ENCODE data around the gene KIF4A.

Gene KIF4A

DNA sequence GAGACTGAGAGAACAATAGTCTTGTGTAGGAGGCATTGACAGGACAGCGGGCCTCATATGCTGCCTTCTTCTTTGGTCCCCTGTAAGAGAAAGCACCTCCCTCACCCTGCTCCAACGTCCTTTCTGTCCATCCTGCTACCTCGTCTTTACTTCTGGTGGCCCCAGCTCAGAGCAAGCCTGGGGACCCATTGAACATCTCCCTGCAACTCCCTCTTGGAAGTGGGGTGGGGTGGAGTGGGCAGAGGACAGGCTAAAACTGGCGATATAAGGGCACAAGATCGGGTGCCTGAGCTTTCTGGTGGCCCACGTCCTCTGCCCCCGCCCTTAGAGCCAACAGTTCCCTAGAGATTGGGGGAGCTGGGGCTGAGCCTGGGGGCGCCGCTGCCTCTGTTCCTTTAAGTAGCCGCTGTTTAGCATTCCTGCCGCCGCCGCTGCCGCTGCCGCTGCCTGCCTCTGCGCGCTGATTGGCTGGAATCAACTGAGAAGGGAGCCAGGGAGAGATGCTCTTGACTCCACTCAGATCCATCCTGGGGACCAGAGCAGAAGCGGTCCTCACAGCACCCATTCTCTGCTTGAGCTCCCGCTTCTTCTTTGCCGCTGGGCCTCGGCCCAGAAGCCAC is 154.5 kb downstream of the KIF4A start, which contains the start of gene DLG3:
Gene DLG3 (plus strand): TSS at position 510 of the 620 bp plus-strand sequence. CDS start 367 bp downstream, outside the sequence.
- no peak for DNase-seq (ENCODE audit: low read depth)

DNA sequence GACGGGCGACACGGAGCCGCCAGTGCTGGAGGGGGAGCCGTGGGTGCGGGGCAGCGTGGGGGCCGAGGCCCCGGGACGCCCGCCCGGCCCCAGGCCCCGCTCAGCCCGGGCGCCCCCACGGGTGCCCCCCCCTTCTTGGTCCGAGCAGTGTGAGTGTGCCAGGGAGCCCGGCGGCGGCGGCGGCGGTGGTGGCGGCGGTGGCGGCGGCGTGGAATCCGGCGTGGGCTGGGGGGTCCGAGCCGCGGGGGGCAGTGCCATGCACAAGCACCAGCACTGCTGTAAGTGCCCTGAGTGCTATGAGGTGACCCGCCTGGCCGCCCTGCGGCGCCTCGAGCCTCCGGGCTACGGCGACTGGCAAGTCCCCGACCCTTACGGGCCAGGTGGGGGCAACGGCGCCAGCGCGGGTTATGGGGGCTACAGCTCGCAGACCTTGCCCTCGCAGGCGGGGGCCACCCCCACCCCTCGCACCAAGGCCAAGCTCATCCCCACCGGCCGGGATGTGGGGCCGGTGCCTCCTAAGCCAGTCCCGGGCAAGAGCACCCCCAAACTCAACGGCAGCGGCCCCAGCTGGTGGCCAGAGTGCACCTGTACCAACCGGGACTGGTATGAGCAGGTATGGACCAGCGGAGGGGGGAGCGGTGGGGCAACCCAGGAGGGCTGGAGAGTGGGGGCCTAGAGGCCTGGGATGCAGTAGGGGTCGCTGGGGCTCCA is 155.2 kb downstream of the KIF4A start:
- DNase-seq (ENCODE audit: low read depth), result no peak

DNA sequence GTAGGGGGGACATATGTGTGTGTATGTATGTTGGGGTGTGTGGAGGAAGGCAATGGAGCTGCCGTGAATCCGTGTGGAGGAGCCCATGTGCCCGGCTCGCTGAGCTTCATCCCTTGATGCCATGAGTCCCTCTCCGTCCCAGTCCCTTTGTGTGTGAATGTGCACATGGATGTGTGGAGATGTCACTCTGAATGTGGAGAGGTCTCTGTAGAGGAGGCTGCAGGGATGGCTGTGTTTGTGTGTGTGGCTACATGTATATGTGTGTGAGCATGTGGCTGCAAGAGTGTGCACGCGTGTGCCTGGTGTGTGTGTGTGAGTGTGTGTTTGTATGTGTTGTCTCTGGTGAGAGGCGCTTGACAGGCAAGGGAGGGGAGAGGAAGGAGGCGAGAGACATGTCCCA is 156.0 kb downstream of the KIF4A start:
- no peak for DNase-seq (ENCODE audit: low read depth)

DNA sequence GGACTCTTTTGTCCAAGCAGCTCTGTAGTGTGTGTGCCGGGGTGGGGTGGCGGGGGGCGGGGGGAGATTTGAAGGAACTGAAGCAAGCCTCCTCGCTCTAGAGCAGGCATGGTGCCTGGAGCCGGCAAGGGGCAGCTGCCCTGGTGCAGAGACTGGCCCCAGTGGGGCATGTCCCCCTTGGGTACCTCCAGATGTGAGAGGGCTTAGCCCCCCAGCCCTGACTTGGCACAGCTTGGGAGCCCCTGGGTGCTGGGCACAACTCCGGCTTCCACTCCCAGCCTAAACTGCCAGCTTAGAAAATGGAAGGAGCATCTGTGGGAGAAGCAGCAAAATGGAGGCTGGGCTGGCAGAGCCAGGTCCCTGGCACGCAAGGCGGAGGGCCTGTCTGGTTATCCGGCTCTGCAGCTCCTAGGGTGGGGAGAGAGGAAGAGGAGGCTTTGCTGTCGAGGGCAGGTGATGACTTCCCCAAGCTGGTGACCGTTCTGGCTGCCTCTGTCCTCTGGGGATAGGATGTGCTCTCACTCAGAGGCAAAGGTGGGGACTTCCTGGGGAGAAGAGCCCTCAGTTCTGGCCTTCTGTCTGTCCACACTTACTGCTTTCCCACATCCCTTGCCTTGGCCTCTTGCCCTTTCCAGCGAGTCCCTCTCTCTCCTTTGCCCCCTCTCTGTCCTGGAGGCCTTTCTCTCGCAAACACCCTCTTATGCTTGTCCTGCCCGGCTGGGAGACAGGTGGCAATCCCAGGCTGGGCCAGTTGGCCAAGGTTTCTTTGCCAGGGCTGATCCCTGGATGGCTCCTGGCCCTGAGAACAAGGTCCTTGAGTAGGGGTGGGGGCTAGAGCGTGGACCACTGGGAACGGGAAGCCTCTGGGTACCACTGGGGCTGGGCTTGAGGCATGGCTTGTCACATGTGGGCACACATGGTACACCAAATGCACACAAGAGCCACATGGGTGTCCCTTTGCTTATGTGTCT is 156.8 kb downstream of the KIF4A start:
- no peak for DNase-seq (ENCODE audit: low read depth)

DNA sequence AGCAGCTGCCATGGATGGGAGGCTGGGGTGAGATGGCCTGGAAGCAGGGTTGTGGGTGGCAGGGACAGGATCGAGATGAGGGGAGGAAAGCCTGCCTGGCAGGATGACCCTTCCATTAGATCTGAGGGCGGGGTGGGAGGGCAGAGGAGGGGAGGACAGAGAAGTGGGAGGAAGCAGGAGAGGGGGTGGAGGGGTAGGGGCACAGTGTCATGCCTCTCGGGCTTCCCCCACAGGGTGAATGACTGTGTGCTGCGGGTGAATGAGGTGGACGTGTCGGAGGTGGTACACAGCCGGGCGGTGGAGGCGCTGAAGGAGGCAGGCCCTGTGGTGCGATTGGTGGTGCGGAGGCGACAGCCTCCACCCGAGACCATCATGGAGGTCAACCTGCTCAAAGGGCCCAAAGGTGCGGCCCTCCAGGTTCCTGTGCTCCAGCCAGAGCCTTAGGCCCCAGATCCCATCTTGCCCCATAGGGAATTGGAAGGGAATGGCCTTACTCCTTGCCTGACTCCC is 159.6 kb downstream of the KIF4A start:
- DNase-seq (ENCODE audit: low read depth), result no peak

DNA sequence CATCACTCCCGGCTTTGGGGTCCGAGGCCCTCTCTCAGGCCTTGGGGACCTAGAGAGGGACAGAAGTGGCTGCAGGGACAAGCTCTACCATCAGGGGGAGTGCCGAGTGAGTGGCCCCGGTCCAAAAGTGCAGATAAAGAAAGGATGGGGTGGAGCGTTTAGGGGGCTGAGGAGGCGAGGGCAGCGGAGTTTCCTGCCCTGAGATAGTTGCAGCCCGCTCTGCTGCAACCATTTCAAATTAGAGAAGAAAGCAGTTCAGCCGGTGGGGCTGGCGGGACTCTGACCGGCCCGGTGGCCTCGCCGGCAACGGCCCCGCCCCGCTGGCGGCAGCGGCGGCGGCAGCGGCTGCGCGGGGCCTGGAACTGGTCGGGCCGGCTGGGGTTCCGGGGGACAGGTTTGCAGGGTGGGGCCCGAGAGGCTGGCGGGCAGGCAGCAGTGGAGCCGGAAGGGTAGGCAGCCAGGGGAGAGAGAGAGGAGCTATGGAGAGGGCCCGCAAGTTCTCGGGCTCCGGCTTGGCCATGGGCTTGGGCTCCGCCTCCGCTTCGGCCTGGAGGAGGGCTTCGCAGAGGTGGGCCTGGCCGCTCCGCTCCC is 162.3 kb downstream of the KIF4A start:
- DNase-seq (ENCODE audit: low read depth), result no peak

DNA sequence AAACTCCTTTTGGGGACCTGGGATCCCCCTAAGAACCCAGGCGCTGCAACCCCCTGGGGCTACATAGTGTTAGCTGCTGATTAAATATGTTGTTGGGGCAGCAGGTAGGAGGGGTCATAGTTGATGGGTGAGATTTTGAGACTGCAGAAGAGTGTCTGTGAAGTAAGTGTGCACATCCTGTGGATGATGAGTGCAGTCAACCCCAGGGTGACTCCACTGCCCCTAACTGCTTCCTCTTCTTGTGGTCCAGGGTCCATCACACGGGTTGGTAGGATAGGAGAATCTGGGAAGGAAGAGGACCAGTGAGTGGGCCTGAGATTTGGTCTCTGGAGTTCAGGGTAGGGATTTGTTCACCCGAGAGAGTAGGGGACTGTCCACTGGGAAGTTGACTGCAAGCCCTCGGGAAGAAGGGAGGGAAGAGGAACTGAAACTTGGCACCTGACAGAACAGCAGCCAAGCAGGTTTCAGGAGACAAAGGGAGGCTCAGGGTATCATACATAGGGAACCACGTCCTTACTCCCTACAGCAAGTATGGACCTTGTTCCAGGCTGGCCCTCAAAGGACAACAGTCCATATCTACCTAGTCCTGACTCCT is 163.2 kb downstream of the KIF4A start:
- no peak for DNase-seq (ENCODE audit: low read depth)

DNA sequence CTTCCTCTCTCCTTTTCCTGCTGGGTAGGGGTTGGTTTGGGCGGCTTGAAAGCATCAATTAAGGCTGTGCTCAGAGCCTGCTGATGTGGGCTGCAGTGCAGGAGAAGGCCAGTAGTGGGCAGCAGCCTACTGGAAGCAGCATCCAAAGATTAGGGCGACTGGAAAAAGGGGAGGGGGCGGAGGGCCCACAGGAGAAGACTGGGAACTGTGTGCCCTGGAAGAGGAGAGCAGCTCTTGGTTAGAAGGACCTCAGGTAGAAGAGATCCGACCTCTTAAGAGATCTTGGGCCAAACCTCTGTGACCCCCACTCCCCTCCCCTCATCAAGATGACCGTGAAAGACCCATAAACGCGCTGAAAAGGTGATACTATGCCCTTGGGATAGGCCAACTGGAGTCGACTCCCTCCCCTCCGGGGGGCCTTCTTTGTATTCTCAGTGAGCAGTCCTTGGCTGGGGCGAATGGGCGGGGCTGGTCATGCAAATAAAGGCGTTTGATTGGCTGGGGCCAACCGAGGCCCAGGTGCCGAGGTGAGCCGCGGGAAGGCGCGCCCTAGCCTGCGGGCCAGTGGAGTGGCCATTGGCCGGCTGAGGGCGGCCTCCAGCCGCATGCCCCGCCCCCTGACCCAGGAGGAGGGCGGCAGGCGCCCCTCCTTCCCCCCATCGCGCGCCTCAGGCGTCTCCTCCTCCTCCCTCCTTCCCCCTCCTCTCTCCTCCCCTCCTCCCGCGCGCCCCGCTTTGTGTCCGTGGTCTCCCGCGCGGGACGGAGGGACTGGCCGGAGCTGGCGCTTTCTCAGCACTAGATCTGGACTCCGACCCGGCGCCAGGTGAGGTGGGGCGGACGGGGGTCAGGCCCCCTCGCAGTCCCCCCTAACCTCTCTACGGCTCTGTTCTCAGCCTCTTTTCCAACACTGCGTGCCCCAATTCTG is 164.8 kb downstream of the KIF4A start:
- DNase-seq (ENCODE audit: low read depth), result no peak

DNA sequence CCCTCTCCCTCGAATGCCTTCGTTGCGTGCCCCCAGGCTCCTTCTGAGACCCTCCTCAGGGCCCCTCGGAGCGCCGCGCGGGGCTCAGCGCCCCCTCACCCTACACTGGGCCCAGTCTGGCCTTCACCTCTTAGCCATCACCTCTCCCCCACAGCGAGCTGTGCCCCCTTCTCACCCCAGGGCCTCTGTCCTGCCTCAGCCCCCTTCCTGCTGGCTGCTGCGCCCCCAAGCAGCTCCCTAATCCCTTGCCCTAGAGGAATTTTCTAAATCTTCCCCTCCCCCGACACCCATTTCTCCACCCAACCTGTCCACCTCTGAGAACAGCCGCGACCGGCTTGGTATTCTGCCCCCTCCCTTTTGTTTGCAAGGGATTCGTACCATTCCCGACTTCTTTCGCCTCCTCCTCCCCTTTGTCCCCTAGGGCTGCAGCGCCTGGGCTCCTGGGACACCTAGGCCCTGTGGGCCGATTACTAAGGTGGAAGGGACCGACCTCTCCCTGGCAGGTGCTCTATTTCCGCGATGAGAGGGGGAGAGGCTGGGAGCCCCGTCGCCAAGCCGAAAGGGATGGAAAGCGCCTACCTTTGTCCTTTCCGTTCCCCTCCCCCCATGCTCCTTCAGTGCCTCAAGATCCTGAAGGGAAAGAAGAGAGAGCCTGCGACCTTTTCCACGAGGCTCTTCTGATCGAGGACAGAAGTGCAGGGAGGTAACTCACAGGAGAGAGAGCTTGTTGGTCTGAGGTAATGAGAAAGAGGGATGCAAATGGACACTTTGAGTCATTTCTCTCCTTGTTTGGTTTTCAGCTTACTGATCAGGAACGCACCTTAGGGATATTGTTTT is 165.7 kb downstream of the KIF4A start:
- no peak for DNase-seq (ENCODE audit: low read depth)

DNA sequence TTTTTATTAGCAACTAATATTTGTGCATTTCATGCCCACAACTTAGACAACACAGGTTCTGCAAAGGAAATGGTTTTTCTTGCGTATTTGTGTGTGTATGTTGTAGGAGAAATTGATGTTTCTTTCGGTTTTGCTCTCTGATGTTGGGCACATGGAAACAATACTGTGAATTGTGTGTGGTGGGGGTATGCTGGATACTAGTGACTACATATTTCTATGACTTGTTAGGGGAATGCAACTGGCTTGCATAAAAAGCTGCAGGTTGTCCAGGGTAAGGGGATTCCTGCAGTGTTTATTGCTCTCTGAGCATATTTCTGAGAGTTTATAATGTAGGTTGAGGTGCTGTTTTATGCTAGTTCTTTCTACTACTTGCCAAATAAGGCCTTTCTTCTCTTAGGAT is 166.4 kb downstream of the KIF4A start:
- DNase-seq (ENCODE audit: low read depth), result no peak

DNA sequence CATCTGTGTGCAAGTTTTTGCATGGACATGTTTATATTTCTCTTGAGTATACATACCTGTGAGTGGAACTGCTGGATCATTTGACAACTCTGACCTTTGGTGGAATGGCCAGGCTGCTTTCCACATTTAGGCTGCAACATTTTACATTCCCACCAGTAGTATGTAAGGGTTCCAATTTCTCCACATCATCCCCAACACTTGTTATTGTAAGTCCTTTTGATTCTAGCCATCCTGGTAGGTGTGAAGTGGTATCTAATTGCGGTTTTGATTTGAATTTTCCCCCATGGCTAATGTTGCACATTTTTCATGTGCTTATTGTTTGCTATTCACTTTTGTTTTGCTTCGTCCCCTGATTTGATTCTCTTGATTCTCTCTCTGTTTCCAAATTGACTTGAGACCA is 171.1 kb downstream of the KIF4A start:
- no peak for DNase-seq (ENCODE audit: low read depth)

DNA sequence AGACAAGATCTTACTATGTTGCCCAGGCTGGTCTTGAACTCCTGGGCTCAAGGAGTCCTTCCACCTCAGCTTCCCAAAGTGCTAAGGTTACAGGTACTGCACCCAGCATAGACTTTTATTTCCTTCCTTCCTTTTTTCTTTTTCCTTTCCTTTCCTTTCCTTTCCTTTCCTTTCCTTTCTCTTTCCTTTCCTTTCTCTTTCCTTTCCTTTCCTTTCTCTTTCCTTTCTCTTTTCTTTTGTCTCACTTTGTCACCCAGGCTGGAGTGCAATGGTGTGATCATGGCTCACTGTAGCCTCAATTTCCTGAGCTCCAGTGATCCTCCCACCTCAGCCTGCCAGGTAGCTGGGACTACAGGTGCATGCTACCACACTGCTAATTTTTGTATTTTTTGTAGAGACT is 174.1 kb downstream of the KIF4A start:
- no peak for DNase-seq (ENCODE audit: low read depth)

DNA sequence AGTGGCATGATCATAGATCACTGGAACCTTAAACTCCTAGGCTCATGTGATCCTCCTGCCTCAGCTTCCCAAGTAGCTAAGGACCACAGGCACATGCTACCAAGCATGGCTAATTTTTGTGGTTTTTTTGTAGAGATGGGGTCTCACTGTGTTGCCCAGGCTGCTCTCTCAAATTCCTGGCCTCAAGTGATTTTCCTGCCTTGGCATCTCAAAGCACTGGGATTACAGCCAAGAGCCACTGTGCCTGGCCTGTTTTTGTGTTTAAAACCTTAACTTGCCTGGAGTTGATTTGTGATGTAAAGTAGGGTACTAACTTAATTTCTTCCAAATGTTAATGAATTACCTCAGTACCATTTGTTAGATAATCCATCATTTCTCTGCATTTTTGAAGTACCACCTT is 177.1 kb downstream of the KIF4A start:
- no peak for DNase-seq (ENCODE audit: low read depth)

DNA sequence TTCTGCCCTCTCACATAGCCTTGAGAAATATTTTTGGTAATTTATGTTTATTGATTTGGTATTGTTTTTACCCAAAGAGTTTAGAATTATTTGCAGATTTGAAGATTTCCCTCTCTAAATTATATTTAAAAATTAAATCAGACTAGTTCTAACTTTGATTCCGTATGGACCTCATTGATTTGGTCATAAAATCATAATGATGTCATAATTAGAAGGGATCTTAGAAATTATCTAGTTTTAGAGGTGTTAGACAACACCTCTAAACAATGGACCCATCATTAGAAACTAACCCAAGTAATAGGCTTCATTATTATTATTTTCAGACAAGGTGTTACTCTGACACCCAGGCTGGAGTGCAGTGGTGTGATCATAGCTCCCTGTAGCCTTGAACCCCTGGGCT is 178.8 kb downstream of the KIF4A start:
- DNase-seq (ENCODE audit: low read depth), result no peak

All from non-pigmented ciliary epithelial cell (primary cell).